HG03060 (cell line): ENCODE results near the gene HOXA5.

Experiments used
- ATAC-seq: cut with Tn5 transposase; IDR thresholded peaks from one replicate; pipeline ENCODE4 v1.9.1; 2021; ENCODE audit warnings: low read depth, moderate number of reproducible peaks; ENCODE audit not compliant: unreplicated experiment

Gene HOXA5

DNA sequence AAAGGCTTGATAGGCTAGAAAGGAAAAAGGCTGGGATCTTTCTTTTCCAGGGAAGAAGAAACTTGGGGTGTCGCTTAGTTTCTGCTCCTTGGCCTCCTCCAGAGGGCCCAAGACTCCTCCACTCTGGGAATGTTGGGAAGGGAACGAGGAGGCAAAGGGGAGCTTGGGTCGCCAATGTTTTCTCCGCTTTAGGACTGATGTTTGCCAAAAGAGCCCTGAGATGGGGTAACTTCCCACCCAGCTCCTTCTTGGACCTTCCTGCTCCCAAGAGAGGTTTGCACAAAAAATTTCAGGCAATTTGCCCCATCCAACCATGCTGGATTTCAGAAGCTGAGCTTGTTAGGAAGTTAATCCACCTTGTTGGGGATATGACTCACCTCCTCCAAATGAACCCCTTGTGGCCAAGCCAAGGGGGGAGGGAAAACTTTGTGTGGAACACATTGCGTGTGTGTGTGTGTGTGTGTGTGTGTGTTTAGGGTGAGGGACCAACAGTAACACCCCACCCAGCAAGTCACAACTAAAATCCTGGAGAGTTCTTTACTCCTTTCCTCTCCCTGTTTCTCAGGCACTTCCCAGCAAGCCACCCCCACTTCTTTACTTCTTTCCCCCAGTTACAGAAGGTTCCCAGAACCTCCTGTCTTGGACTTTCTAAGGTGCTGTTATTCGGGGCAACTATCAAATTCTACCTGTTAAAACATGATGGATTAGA lies 32.3 kb downstream of the HOXA5 start:
- no peak for ATAC-seq

DNA sequence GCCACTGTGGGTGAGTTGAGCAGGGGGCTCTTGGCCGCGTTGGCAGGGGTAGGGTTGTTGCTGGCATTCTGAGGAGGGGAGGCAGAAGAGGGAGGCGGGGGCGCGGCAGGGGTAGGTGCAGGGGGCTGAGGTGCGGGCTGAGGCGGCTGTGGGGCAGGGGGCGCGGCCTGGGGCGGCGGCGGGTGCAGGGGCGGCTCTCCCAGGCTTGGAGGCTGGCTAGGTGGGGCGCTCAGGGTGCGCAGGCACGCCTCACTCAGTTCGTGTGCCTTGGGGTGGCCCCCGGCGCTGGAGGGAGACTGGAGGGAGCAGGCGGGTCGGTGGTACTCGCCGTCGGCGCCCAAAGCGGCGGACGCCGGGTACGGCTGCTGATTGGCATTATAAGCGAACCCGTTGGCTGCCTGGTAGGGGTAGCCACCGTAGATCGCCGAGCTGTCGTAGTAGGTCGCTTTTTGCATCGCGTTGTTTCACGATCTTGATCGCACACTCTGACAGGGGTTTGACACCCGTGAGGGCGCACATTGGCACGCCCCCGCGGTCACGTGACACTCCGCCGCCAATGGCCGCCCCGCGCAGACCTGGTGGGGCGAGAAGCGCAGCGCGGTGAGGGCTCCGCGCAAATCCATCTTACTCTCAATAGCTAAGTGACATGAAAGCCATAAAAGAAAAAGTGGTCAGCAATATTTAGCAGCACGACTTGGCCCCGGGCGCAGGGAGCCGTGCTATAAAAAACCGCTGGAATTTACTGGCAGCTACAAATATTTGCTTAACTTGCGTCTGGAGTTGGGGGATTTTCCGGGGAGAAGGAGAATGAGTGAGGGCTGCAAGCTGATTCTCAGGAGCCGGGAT lies 33.1 kb downstream of the HOXA5 start:
- no peak for ATAC-seq

GRCh38 chr7:27109466-27110185 lies 33.9 kb downstream of the HOXA5 start:
- no peak for ATAC-seq

- no peak for ATAC-seq
These were observed 34.9 kb downstream of the HOXA5 start for GRCh38 chr7:27108390-27109127.

GRCh38 chr7:27107391-27108381 lies 35.8 kb downstream of the HOXA5 start:
- ATAC-seq = no peak

DNA sequence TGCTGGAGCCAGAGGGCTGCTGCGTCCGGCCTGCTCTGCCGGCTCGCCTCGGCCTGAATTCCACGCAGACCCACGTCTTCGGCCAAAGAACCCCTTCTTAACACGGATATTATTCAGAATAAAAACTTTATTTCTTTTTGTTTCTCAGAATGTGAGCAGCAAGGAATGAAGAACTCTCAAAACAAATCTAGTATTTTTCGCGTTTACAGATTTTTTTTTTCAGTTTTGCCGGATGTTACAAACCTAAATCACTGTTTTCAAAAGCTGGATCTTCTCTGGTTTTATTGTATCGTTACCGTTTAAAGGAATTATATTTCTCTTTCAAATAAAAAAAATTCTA lies 36.6 kb downstream of the HOXA5 start:
- no peak for ATAC-seq

GRCh38 chr7:27106181-27106900 lies 37.1 kb downstream of the HOXA5 start:
- ATAC-seq = no peak

DNA sequence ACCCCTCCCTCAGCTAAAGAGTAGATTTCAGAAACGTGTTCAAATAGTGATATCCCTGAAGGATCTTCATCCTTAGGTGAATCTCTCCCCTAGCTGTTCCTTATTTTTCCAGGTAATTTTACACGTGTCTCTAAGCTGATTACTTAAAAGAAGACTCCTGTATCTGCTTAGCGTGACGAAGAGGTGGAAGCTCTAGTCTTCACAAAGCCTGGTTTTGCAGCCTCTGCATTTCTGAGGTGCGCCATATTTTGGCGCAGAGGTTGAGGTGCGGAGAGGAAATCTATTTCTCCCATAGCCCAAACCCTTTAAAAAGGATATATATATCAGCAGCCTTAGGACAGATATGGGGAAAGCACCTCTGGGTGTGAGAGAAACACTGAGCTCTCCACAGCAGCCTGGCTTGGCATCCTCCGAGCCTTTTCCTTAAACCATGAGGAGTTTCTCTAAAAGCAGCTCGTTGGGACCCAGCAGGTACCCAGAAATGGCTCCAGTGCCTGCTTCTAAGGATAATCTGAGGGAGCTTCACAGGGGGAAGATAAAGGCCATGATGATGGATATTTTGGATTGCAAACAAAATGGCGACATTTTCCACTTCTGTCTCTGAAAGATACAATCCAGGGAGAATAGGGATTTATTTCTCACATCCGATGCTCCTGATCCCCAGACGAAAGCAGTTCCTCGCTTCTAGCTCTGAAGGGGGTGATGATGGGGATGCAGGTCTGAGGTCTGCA lies 38.0 kb downstream of the HOXA5 start:
- no peak for ATAC-seq

DNA sequence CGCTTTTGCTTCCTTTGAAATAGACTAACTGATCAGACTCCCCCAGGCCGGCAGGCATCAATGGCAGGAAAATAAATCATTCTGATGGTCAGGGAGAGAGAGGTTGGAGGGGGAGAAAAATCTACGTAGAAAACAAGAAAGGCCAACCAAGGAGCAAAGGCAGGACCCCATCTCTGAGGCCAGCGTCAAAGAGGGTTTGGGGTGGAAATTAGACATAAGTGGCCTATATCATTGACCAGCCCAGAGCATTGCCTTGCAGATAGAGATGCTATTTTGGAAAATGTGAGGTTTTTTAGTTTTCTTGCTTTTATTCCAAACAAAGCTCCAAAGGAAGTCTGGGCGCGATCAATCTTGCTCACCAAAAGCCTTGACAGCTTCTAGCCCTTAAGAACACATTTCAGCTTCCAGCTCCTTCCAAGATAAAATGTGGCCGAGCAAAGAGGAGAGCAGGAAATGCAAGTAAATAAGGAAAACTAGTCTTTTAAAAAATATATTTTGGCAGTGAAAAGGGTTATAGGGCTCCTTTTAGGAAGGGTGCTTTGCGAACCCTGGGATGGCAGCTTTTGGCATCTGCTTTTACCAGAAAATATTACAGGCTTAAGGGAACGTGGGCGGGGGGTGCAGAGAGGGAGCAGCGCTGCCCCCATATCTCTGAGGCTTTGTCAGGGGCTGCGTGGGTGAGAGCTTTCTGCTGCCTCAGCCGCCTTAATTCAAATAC lies 39.0 kb downstream of the HOXA5 start:
- no peak for ATAC-seq

- ATAC-seq = no peak
These were observed 39.8 kb downstream of the HOXA5 start for GRCh38 chr7:27103489-27104226.

DNA sequence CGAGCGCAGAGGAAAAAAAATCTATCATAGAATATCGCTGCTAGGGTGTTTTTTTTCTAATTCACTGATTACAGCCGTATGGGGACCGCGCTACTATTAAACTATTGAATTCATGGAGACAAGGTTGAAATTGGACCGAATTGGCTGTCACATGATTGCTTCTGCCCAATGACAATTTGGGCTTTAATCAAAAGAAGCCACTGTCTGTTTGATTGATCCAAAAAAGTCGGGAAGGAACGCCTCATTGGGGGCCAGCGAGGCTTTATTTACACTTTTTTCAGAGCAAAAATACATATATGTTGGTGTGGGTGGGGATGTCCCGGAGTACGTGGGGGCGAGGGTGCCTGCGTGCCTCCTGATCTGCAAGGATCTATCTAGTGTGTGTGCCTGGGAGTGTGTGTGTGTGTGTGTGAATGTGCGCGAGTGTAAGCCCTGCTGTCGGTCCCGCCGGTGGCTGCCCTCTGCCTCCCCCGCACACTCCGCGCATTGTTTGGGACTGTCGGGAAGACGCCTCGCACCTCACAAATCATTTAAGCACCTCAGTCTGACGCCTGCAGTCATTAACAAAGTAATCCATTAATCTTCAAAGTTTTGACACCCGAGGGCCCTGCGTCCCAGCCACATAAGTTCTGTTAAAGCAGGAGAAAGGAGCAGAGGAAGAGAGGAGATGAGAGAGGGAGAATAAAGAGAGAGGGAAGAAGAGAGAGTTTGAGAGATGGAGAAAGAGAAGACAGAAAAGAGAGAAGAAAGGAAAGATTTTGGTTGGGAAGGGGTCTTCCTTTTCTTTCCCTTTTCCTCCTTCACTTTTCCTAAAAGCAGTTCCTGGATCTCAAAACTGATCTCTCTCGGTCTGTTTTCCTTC lies 40.7 kb downstream of the HOXA5 start, which contains the start of gene HOXA2:
Gene HOXA2, minus strand, starts transcription at position 103 of the 862 bp plus-strand sequence. CDS start 183 bp downstream, outside the sequence.
- ATAC-seq = no peak

DNA sequence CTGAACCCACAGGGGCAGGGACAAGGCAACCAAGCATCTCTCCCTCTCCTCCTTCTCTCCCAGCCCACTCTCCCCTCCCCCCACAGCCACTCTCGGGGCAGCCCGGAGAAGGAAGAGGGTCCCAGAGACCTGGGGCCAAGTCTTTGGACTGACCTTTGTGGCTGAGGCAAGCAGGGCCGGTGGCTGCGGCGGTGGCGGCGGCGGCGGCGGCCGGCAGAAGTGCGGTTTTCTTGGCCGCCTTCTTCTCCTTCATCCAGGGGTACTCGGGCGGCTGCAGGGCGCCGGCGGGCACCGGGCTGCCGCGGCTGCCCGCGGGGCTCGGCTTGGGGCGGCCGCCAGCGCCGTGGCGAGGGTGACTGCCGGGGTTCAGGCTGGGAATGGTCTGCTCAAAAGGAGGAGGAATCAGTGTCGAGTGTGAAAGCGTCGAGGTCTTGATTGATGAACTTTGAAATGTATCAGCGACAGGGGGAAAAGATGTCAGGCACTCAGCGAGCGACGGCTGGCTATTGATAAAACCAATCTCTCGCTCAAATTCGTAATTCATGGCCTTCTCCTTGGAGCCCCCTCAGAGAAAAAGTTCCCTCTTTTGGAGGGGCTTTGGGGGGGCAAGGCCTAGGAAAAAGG lies 41.4 kb downstream of the HOXA5 start:
- no peak for ATAC-seq

GRCh38 chr7:27101171-27101956 lies 42.1 kb downstream of the HOXA5 start:
- no peak for ATAC-seq

DNA sequence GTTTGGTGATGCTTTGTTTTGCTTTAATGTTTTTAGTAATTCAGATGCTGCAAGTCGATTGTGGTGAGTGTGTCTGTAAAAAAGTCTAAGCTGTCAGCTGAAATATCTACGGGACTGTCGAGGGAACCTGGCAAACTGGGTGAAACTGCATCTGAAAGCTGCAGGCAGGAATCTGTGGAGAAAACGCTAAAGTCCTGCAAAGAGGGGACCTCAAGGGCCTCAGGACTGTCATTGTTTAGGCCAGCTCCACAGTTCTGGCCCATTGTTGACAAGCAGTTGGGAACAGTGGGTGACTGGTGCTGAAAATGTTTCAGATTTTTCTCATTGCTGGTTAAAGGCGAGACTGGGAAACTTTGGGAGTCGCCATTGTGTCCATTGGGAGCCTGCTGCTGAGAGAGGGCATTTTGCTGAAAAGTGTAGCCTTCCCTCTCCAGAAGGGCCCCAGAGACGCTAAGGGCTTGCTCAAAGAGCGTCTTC lies 42.7 kb downstream of the HOXA5 start:
- ATAC-seq = no peak
